Measurements from ENCODE around the gene NEK2.
"Not testable (repeated sequence)": the region's sequence is repeated elsewhere in the genome, so short reads cannot be mapped to it uniquely, and the experiment has no call there.

The NEK2 gene
- total RNA-seq, result 0 to 3.1 reads per million in 2 donors

DNA sequence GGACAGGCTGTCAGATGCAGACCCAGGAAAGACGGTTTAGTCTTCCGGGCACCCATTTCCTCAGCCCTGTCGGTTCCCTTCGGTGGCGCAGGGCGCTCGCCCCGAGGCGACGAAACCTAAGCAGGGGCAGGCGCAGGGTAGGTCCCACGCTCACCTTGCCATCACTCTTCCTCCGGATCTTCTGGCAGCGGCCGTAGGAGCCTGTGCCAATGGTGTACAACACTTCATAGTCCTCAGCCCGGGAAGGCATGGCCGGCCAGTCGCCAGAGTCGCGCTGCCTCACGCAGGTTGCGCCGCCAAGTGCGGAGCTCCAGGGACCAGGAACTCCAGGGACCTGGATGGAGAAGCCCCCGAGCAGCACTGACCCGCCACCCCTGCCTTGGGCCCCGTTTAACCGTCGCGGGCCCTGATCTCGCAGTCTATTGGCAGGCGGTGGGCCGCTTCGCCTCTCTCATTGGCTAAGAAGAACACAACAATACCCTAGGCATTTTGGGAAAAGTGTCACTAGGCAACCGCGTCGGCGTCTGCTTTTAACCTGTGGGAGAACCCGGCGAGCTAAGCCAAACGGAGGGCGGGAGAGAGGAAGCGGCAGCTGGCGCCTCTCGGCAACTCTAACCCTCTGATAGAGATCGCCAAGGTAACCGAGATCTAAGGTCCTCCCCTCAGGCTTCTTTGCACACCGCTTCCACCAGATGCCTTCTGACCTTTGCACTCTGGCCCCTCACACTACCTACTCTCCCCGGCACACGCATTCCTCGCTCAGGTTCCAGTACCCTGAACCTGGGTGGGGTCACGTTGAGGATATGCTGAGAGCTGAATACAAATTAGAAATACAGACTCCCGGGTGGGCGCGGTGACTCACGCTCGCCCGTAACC, at the start of gene NEK2:
TSS of gene NEK2 (minus strand) at position 392 of the 876 bp plus-strand sequence. CDS start at position 250, 142 bp downstream.
- peak; percentile 55 to 94 (median 78) for DNase-seq

DNA sequence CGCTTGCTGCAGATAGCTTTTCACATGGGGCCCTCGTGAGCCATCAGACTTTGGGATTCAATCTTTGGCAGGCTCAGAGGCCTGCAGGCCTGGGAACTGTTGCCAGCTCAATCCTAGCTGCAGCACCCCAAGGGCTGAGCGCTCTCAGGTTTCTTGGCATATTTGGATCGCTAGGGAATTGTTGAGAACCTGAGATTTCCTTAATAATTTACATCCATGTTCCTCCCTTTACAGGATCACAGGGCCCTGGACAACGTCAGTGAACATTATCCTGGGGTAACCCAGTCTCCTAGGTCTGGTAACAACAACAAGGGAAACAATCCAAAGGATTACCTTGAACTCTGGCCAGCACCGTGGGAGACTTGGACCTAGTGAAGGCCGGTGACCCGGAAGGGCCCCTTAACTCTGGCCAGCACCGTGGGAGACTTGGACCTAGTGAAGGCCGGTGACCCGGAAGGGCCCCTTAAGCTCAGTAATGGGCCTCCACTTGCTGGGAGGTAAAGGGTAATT, 49.3 kb upstream of the NEK2 start:
- no peak for DNase-seq

DNA sequence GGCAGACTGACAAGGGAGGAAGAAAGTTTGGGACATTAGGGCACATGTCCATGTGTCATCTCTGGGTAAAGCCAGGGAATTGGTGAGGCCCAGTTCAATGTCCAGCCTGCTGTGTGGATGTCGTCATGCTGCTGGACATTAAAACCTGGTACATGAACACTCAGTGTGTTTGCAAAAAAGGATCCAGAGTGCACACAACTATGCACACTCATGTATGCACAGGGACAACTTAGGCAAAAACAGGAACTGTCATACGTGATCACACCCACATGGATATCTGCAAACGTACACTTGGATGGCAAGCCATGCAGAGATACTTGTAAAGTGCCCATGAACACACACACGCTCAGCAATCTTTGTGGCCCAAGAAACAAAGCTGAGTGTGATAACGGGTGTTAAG, 47.9 kb upstream of the NEK2 start:
- DNase-seq, result no peak

GRCh38 chr1:211722277-211723175, 47.1 kb upstream of the NEK2 start:
- DNase-seq, result no peak

DNA sequence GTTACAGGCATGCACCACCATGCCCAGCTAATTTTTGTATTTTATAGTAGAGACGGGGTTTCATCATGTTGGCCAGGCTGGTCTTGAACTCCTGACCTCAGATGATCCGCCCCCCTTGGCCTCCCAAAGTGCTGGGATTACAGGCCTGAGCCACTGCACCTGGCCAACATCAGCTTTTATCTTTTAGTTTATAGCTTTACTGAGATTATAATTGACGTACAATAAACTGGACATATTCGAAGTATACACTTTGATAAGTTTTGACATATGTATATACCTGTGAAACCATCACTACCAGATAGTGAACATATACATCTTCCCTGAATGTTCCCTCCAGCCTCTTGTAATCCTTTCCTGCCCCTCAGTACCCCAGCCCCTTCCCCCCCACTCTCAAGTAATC, 41.1 kb upstream of the NEK2 start:
- DNase-seq, result not testable (repeated sequence)

GRCh38 chr1:211715971-211716370, 40.5 kb upstream of the NEK2 start:
- no peak for DNase-seq

DNA sequence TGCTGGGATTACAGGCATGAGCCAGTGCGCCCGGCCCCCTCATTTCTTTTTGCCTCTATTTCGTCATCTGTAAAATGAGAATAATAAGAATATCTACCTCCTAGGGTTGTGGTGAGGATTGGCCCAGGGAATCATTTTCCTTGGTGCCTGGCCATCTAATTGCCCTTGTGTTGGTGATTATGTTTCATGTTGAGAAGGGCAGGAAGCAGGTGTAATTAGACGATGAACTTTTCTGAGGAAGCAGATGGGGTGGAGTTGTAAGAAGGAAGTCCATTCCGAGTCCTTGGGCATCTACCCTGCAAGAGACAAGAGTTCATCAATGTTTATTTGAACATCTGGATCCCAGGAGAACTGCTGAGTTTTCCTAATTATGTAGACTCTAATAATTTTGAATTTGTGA, 38.7 kb upstream of the NEK2 start:
- DNase-seq, result no peak

- no peak for DNase-seq
Measured at GRCh38 chr1:211713231-211713630, 37.8 kb upstream of the NEK2 start.

DNA sequence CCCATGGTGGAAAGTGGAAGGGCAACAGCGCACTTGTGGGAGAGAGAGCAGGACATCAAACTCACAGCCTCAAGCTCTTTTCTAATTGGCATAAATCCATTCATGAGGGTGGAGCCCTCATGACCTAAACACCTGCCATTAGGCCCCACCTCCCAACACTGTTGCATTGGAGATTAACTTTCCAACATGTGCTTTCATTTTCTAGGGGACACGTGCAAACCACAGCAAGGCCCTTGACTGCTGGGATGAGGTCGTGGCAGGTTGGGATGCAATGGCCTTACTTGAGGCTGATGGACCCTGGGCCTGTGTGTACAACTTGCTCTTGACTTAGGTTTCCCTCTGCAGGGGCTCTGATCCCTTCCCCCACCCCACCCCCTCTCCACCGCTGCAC, 35.9 kb upstream of the NEK2 start:
- no peak for DNase-seq

DNA sequence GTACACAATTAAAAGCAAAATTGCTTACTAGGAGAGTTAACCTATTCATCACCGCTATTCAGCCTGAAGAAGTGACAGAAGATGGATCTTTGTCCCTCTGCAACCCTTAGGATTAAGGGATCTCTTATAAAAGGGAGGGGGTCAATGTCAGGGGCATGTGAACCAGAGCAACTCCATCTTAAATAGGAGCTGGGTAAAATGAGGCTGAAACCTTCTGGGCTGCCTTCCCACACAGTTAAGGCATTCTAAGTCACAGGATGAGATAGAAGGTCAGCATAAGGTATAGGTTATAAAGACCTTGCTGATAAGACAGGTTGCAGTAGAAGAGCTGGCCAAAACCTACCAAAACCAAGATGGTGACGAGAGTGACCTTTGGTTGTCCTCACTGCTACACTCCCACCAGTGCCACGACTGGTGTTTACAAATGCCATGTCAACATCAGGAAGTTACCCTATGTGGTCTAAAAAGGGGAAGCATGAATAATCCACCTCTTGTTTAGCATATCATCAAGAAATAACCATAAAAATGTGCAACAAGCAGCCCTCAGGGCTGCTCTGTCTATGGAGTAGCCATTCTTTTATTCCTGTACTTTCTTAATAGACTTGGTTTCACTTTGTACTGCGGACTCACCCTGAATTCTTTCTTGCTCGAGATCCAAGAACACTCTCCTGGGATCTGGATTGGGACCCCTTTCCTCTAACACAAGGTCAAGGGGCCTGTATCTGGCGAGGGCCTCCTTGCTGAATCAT, 35.3 kb upstream of the NEK2 start:
- DNase-seq, result no peak

- no peak for DNase-seq
Measured at GRCh38 chr1:211708926-211709325, 33.5 kb upstream of the NEK2 start.

GRCh38 chr1:211708006-211708405, 32.6 kb upstream of the NEK2 start:
- DNase-seq, result no peak

DNA sequence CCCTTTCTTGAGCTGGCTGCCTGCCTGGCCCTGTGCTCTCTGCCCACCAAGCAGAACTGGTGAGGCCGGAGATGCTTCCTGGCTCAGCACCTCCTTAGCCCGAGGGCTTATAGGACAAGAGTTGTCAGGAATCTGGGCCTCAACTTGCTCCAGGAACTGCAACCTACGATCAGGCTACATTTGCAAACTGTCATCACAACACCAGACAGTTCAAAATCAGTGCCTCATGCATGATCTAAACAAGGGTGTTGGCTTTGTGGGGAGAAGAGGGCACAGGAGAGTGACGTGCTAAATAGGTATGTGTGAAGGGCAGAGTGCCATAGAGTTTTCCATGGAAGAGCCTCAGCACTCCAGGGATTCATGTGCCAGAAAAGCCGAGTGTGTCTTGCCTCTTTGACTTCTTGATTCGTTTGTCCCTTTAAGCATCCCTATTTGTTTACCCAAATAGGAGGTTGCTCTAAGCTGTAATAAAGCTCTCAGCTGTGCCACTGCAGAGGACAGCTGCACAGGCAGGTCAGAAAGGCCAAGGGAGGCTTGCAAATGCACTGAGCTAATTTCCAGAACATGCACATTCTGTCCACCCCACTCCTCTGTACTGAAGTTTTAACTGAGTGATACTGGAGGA, 30.2 kb upstream of the NEK2 start:
- no peak for DNase-seq

DNA sequence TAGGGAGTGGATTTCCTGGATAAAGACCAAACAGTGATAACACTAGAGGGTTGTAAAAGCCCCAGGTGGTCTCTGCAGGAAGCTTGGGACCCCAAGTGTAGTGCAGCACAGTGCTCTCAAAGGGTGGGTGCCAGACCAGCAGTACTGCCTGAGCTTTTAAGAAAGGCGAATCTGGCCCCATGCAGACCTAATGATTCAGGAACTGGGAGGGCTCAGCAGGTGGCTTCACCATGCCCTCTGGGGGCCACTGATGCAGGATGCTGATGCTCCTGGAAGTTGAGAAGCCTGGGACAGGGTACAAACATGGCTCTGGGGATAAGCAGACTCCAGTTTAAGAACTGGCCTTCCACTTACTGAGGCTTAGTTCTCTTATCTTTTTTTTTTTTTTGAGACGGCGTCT, 29.1 kb upstream of the NEK2 start:
- DNase-seq, result no peak

- DNase-seq, result no peak
Measured at GRCh38 chr1:211703812-211704537, 28.6 kb upstream of the NEK2 start.

- no peak for DNase-seq
Measured at GRCh38 chr1:211701733-211702132, 26.3 kb upstream of the NEK2 start.

DNA sequence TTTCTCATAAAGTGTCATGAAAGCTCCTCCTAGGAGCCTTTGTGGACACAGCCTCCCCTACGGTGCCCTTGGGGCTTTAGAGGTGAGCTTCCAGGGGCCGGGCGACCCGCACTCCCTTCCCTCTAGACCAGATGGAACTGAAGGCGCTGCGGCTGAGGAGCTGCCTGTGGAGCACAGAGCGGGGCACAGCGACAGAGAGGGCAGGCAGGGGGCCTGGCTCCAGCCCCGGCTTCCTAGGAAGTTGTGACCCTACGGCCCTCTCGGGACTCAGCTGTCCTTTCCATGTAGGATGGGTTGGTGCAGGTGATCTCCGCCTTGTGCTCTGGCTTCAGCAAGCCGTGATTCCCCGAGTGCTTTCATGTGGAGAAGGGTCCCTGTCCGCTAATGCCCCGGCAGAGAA, 23.6 kb upstream of the NEK2 start:
- DNase-seq, result no peak

DNA sequence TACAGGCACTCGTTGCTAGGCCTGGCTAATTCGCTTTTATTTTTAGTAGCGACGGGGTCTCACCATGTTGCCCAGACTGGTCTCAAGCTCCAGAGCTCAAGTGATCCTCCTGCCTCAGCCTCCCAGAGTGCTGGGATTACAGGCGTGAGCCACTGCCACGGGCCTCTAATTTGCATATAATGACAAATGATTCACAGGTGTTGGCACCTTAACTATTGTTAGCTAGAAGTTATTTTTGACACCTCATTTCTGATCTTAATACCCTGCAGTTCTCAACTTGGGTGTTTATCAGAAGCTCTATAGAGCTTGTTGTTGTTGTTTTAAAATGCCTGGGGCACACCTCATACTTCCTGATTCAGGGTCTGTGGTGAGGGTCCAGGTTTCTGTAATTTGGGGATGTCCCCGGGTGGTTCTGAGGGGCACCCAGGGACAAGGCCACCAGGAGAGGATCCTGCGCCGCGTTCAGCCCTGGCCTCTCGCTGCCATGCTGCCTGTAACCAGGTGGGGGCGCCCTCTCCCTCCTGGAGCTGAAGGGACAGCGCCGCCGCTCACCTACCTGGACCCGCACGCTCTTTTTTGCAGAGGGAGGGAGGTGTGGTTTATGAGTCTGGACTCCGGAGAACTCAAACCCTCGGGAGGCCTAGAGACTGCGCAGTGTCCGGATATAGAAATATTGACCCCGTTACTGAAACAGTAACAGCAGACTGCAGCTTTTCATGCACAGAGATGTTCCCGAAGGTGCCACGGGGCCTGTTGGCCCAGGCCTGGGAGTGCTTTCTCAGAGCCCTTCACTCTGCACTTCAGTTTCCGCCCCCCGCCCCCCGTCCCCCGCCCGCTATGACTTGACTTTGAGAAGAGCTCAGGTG, 23.0 kb upstream of the NEK2 start:
- peak; percentile 56 to 73 (median 69) for DNase-seq

DNA sequence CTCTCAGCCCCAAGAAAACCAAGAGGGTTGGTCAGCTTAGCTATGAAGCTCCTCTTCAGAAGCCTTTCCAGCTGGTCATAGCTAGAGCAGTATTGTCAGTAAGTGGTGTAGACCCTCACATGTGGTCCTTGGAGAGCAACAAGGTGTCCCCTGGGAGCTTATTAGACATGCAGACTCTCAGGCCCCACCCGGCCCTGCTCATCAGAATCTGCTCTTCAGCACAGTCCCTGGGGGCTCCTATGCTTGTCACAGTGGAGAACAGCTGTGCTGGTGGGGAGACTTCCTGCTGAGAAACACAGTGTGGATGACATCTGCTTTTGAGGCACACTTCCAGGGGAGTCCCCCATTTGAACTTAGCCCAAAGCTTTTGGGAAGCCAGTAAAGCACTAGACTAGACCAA, 21.9 kb upstream of the NEK2 start:
- DNase-seq, result no peak

DNA sequence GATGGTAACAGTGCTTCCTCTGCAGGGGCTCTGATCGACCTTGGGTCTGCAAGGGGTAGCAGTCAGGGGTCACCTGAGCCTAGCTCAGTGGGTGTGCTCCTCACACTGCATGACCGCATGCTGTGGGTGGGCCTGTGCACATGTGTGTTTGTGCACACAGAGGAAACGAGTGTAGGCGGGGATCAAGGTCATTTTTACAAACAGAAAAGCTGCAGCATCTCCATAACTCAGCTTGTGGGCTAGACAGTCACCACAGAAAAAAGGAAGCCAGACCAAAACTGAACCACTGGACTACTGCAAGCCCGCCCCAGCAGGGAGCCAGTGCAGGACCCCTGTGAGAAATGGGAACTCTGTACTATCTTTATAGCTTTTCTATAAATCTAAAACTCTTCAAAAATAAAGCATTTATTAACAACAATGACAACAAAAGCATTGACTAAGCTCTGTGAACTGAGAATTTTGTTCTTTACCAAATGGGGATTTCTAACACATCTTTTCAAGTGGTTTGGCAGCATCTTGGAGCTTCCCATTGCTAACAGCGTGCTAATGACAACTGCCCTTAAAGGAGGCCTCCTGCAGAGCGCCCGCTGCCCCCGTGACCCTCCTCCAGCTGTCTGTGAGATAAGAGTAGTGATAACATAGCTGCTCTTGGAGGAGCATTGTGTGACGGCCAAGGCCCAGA, 19.9 kb upstream of the NEK2 start:
- peak in 1 of 5 experiments; percentile 41 for DNase-seq

Measured in T-helper 2 cell (primary cell).